ENCODE measurements around the gene ARMCX1.
"Not testable (repeated sequence)": the region's sequence is repeated elsewhere in the genome, so short reads cannot be mapped to it uniquely, and the experiment has no call there.

ARMCX1 gene

GRCh38 chrX:101550362-101550750, at the start of gene ARMCX1:
ARMCX1 (plus strand) TSS chrX:101550547; CDS start chrX:101552931, 2,384 bp downstream.
- no peak for DNase-seq (ENCODE audit: low read depth)

GRCh38 chrX:101502929-101503328, 47.4 kb upstream of the ARMCX1 start:
- DNase-seq (ENCODE audit: low read depth), result not testable (repeated sequence)

GRCh38 chrX:101507372-101507771, 43.0 kb upstream of the ARMCX1 start:
- DNase-seq (ENCODE audit: low read depth), result no peak

- DNase-seq (ENCODE audit: low read depth), result no peak
These were observed 42.4 kb upstream of the ARMCX1 start for GRCh38 chrX:101507986-101508385.

GRCh38 chrX:101530944-101531343, 19.4 kb upstream of the ARMCX1 start:
- no peak for DNase-seq (ENCODE audit: low read depth)

GRCh38 chrX:101539116-101539515, 11.2 kb upstream of the ARMCX1 start:
- DNase-seq (ENCODE audit: low read depth), result no peak

- no peak for DNase-seq (ENCODE audit: low read depth)
These were observed 518 bp downstream of the ARMCX1 start for GRCh38 chrX:101550751-101551379.

GRCh38 chrX:101551380-101551767, 1.0 kb downstream of the ARMCX1 start:
- no peak for DNase-seq (ENCODE audit: low read depth)

GRCh38 chrX:101552714-101553113, 2.4 kb downstream of the ARMCX1 start:
- no peak for DNase-seq (ENCODE audit: low read depth)

- no peak for DNase-seq (ENCODE audit: low read depth)
These were observed 14.3 kb downstream of the ARMCX1 start for GRCh38 chrX:101564651-101565050.

- no peak for DNase-seq (ENCODE audit: low read depth)
These were observed 45.5 kb downstream of the ARMCX1 start for GRCh38 chrX:101595739-101596419.

GRCh38 chrX:101599592-101599991, 49.2 kb downstream of the ARMCX1 start:
- DNase-seq (ENCODE audit: low read depth), result not testable (repeated sequence)

GRCh38 chrX:101602077-101602476, 51.7 kb downstream of the ARMCX1 start:
- no peak for DNase-seq (ENCODE audit: low read depth)
